Keratinocyte (primary cell): ENCODE measurements around the gene ESF1.

ENCODE experiments used
- EZH2 ChIP-seq: IDR thresholded peaks from one replicate; pipeline ENCODE4 v1.6.1; 2012; ENCODE audit warnings: inconsistent platforms, mild to moderate bottlenecking, low read length, moderate library complexity
- TF ChIP-seq, protein P1 (sequence below), 3 experiments: IDR thresholded peaks in 1 of 3; conservative IDR thresholded peaks in 1 of 3; optimal IDR thresholded peaks in 1 of 3; 2 replicates in 2 of 3; 3 replicates in 1 of 3; pipeline versions ENCODE3 to v1.5.1; 2011; ENCODE audit warnings: low read length in 3 of 3, mild to moderate bottlenecking in 3 of 3, moderate library complexity in 2 of 3, control low read depth in 1 of 3, inconsistent platforms in 1 of 3; ENCODE audit not compliant: insufficient read depth in 2 of 3; ENCODE audit errors: extremely low read depth in 1 of 3

DNA sequence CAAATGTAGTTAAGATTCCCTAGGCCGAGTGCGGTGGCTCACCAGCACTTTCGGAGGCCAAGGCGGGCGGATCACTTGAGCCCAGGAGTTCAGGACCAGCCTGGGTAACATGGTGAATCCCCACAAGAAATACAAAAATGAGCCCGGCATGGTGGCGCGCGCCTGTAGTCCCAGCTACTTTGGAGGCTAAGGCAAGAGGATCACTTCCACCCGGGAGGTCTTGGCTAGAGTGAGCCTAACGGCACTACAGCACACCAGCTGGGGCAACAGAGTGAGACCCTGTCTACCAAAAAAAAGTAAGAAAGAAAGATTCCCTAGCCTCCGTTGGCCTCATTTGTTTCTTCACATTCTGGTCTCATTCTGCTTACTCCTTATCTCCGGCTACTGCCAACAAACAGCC is 1.2 kb downstream of the ESF1 start:
- TF ChIP-seq, protein P1, sequence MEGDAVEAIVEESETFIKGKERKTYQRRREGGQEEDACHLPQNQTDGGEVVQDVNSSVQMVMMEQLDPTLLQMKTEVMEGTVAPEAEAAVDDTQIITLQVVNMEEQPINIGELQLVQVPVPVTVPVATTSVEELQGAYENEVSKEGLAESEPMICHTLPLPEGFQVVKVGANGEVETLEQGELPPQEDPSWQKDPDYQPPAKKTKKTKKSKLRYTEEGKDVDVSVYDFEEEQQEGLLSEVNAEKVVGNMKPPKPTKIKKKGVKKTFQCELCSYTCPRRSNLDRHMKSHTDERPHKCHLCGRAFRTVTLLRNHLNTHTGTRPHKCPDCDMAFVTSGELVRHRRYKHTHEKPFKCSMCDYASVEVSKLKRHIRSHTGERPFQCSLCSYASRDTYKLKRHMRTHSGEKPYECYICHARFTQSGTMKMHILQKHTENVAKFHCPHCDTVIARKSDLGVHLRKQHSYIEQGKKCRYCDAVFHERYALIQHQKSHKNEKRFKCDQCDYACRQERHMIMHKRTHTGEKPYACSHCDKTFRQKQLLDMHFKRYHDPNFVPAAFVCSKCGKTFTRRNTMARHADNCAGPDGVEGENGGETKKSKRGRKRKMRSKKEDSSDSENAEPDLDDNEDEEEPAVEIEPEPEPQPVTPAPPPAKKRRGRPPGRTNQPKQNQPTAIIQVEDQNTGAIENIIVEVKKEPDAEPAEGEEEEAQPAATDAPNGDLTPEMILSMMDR (optimal IDR thresholded peaks at IDR 0.05 in 1 of 3, IDR thresholded peaks at IDR 0.05 in 1 of 3, conservative IDR thresholded peaks at IDR 0.05 in 1 of 3; ENCODE audit: extremely low read depth in 1 of 3, insufficient read depth in 2 of 3, low read length in 3 of 3): no peak
- no peak for TF ChIP-seq EZH2
